Activated naive CD8-positive, alpha-beta T cell treated with anti-CD3 and anti-CD28 coated beads, Interleukin-2, amount 10 ng/mL, durations not matched to agents 7 days and 5 days (primary cell): Measurements from ENCODE around the gene XXYLT1. TPM values are rescaled to one million over a fixed set of nuclear protein-coding genes. Genes with fewer than 3 reads are reported as not detected.

Experiments used
- ATAC-seq: fragments of 150-1000 bp; cut with Tn5 transposase; one replicate; pipeline ENCODE4 v1.10.0; 2021; ENCODE audit warnings: low read depth, moderate library complexity
- POLR2A ChIA-PET: fragments of 350-600 bp; sonication (Branson Sonifier 250); formaldehyde crosslinking; loops from one replicate; lab custom pipeline; 2021; ENCODE audit warnings: antibody characterized with exemption; lab: Charles Lee
- DNase-seq: peaks from one replicate; pipeline ENCODE4 v3.0.0; 2021
- H3K27ac Mint-ChIP-seq: one replicate; pipeline ENCODE4 v1.8.0; 2022; ENCODE audit warnings: mild to moderate bottlenecking, mixed read lengths
- H3K27me3 Mint-ChIP-seq: one replicate; pipeline ENCODE4 v1.8.0; 2022; ENCODE audit warnings: mild to moderate bottlenecking, moderate library complexity, mixed read lengths
- H3K36me3 Mint-ChIP-seq: one replicate; pipeline ENCODE4 v1.8.0; 2021; ENCODE audit warnings: mild to moderate bottlenecking, mixed read lengths
- H3K4me1 Mint-ChIP-seq: one replicate; pipeline ENCODE4 v1.8.0; 2021; ENCODE audit warnings: mixed read lengths
- H3K4me3 Mint-ChIP-seq: one replicate; pipeline ENCODE4 v1.8.0; 2022; ENCODE audit warnings: mild to moderate bottlenecking, moderate library complexity, mixed read lengths
- H3K9me3 Mint-ChIP-seq: one replicate; pipeline ENCODE4 v1.8.0; 2021; ENCODE audit warnings: mixed read lengths
- total RNA-seq, 2 experiments: library from RNA; stranded (reverse); gene quantifications; one replicate each; pipeline ENCODE4 v1.2.3, GENCODE V29; 2021

The XXYLT1 gene
- total RNA-seq, 2 experiments from 2014 or later: 6.8 to 8.3 TPM

DNA sequence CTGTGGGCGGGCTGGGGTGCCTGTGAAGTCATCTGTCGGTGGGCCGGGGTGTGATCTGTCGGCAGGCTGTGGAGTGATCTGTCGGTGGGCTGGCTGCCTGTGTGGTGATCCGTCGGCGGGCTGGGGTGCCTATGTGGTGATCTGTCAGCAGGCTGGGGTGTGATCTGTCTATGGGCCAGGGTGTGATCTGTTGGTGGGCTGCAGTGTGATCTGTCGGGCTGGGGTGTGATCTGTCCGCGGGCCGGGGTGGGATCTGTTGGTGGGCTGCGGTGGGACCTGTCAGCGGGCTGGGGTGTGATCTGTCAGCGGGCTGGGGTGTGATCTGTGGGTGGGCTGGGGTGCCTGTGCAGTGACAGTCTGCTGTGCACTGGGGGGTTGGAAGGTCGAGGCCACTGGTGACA lies 204.5 kb downstream of the XXYLT1 start:
- POLR2A ChIA-PET: no interaction called here
- DNase-seq: no peak
- peaks cover 2% of the 10 kb centered on the region for H3K4me1 Mint-ChIP-seq
- no peak for ATAC-seq
- peaks cover 11% of the 10 kb centered on the region for H3K36me3 Mint-ChIP-seq
- no peak overlapping the region for H3K4me3 Mint-ChIP-seq
- peaks cover 1% of the 10 kb centered on the region for H3K9me3 Mint-ChIP-seq
- H3K27me3 Mint-ChIP-seq: no peaks in the 10 kb centered on the region
- no peak overlapping the region for H3K27ac Mint-ChIP-seq

DNA sequence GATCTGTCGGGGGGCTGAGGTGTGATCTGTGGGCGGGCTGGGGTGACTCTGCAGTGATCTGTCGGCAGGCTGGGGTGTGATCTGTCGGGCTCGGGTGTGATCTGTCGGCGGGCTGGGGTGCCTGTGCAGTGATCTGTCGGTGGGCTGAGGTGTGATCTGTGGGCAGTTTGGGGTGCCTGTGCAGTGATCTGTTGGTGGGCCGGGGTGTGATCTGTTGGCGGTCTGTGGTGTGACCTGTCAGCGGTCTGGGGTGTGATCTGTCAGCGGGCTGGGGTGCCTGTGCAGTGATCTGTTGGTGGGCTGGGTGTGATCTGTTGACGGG lies 205.1 kb downstream of the XXYLT1 start:
- ATAC-seq (no peak), DNase-seq (no peak)
- POLR2A ChIA-PET: no interaction called here
- Mint-ChIP-seq H3K36me3 (peaks cover 11% of the 10 kb centered on the region), H3K27ac (no peak overlapping the region), H3K4me3 (no peak overlapping the region), H3K9me3 (peaks cover 1% of the 10 kb centered on the region), H3K4me1 (peaks cover 2% of the 10 kb centered on the region), H3K27me3 (no peaks in the 10 kb centered on the region)

DNA sequence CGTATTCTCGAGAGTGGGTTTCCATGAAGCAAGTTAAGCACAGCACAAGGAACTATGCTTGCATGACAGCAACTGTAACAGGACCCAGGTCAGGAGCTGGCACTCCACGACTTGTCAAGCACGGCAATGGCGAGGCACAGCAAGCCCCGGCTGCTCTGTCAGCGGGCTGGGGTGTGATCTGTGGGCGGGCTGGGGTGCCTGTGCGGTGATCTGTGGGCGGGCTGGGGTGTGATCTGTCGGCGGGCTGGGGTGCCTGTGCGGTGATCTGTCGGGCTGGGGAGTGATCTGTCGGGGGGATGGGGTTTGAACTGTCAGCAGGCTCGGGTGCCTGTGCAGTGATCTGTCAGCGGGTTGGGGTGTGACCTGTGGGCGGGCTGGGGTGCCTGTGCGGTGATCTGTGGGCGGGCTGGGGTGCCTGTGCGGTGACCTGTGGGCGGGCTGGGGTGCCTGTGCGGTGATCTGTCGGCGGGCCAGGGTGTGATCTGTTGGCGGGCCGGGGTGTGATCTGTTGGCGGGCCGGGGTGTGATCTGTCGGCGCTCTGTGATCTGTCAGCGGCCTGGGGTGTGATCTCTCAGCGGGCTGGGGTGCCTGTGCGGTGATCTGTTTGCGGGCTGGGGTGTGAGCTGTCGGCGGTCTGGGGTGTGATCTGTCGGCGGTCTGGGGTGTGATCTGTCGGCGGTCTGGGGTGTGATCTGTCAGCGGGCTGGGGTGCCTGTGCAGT lies 205.7 kb downstream of the XXYLT1 start:
- Mint-ChIP-seq H3K27ac (no peak overlapping the region), H3K4me1 (peaks cover 2% of the 10 kb centered on the region), H3K9me3 (peaks cover 1% of the 10 kb centered on the region), H3K27me3 (no peaks in the 10 kb centered on the region), H3K36me3 (peaks cover 11% of the 10 kb centered on the region), H3K4me3 (no peak overlapping the region)
- no peak for ATAC-seq
- POLR2A ChIA-PET: no interaction called here
- no peak for DNase-seq

DNA sequence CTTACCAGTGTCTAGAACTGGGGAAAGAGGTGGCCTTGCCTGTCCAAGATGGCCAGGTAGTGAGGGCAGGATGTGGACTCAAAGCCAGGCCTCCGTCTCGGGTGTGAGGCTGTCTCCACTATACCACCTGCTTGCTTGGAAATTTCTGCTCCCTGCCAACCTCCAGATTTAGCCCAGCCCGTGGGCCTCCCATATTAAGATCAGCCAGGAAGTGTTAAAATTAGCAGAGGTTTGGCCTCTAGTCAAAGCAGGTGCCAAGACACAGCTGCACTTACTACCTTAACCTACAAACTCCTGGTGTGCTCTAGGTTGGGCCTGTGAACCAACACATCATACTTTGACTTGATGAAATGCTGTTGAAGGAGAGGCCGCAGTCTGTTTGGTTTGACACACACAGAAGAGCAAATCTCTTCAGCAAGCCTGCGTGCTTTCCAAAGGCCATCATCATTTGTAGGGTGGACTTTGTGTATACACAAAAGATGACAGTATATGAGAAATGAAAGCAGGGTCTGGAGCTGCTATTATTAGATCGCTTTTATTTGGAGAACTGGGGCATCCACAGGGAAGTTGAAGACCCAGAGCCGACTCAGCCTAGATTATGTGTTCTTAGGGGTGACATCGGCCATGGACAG lies 206.5 kb downstream of the XXYLT1 start:
- ATAC-seq (no peak), DNase-seq (no peak)
- POLR2A ChIA-PET: no interaction called here

DNA sequence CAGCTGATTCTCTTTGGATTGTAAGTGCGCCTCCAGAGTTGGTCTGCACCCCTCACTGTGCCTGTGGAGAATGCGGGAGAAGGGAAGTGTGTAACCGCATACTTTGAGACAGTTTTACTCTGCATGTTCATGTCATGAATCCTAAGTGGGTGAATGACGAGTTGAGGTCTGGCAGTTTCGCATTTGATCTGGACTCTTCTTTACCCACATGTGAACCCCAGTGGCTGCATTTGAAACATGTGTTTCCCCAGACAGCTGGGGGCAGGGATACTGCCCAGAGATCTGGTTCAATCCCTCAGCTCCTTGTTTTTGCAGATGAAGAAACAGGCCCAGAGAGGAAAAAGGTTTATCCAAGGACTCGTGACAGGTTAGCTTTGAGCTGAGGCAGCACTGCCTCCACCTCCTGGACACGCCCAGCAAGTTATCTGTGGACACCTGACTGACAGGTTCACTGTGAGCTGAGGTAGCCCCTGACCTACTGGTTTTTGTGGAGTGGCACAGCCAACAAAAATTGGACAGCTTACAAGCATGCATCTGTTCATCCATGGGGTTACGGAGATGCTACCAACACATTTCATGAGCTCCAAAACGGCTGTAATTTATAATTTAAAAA lies 207.3 kb downstream of the XXYLT1 start:
- Mint-ChIP-seq H3K27ac (no peak overlapping the region), H3K27me3 (no peaks in the 10 kb centered on the region), H3K4me1 (peaks cover 2% of the 10 kb centered on the region), H3K36me3 (peaks cover 11% of the 10 kb centered on the region), H3K9me3 (peaks cover 1% of the 10 kb centered on the region), H3K4me3 (no peak overlapping the region)
- ATAC-seq (no peak), DNase-seq (no peak)
- POLR2A ChIA-PET: no interaction called here

More for the DNA sequence above, 206.5 kb downstream of the XXYLT1 start:
- H3K27me3 Mint-ChIP-seq: no peaks in the 10 kb centered on the region
- H3K4me3 Mint-ChIP-seq: no peak overlapping the region
- H3K4me1 Mint-ChIP-seq: peaks cover 2% of the 10 kb centered on the region
- no peak overlapping the region for H3K27ac Mint-ChIP-seq
- H3K36me3 Mint-ChIP-seq: peaks cover 11% of the 10 kb centered on the region
- peaks cover 1% of the 10 kb centered on the region for H3K9me3 Mint-ChIP-seq

DNA sequence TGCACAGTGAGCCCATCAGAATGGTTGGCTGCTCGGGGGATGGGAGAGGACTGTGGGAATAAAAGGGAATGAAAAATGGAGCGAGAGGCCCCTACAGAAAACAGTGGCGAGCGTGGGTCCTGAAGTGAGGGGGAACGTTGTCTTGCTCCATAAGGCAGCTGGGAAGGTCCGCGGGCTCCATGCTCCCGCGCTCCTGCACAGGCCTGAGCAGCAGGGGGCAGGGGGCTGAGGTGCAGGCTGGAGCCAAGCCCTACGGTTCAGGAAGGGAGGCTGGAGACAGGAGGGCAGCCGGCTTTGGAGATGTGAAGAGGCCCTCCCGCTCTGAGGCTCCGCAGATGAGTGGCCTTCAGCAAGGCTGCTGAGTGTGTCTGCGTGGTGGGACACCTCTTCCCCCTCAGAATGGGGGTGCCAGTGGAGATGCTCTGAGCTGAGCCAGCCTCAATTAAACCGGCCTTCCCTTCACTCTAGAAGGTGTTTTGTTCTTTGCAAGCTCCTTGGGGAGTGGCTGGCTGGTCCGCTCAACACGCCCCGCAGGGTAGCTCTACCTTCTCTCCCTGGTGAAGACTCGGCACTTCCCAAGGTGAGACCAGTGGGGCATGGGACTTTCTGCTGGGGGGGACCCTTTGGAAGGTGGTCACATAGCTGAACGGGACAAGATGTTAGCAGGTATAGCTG lies 208.0 kb downstream of the XXYLT1 start:
- DNase-seq: no peak

DNA sequence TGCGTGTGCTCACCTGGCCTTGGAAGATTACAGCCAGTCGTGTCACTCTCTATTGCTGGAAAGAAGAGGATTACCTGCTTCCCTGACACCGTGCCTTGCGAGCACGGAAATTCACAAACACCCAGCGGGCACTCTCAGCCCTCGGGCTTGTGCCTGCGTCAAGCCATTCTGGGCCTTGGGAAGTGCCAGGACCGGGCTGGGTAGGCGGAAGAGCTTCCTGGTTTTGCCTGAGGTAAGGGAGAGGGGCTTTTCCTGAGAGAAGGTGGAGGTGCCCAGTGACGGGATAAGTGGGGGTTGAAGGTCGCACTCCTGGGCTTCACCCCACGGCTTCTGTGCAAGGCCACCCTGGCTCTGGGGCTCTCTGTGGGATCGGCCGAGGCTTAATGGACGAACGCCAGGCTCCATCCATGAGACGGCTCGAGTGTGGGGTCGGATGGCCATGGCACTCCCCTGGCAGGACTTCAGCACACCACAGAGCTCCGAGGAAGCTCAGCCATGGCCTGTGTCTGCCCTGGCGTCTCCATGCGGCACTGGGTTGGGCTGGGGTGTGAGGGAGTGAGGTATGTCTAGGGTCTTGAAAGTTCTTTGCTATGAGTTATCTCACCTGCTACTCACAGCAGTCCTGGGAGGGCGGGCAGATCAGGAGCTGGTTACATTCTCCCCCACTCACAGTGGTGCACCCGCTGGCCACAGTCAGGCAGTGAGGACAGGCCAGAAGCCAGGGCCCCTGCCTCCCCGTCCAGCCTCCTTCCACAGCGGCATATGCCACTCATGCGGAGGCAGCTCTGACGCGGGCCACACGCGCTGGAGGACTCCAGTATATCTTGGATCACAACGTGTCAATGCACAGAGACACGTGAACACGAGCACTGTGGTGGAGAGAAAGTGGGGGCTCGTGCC lies 209.0 kb downstream of the XXYLT1 start:
- ATAC-seq: no peak

More for the DNA sequence above, 208.0 kb downstream of the XXYLT1 start:
- POLR2A ChIA-PET: no interaction called here
- H3K36me3 Mint-ChIP-seq: peaks cover 11% of the 10 kb centered on the region
- peaks cover 2% of the 10 kb centered on the region for H3K4me1 Mint-ChIP-seq
- no peak for ATAC-seq
- H3K27me3 Mint-ChIP-seq: no peaks in the 10 kb centered on the region
- H3K4me3 Mint-ChIP-seq: no peak overlapping the region
- H3K9me3 Mint-ChIP-seq: peaks cover 1% of the 10 kb centered on the region
- H3K27ac Mint-ChIP-seq: no peak overlapping the region

DNA sequence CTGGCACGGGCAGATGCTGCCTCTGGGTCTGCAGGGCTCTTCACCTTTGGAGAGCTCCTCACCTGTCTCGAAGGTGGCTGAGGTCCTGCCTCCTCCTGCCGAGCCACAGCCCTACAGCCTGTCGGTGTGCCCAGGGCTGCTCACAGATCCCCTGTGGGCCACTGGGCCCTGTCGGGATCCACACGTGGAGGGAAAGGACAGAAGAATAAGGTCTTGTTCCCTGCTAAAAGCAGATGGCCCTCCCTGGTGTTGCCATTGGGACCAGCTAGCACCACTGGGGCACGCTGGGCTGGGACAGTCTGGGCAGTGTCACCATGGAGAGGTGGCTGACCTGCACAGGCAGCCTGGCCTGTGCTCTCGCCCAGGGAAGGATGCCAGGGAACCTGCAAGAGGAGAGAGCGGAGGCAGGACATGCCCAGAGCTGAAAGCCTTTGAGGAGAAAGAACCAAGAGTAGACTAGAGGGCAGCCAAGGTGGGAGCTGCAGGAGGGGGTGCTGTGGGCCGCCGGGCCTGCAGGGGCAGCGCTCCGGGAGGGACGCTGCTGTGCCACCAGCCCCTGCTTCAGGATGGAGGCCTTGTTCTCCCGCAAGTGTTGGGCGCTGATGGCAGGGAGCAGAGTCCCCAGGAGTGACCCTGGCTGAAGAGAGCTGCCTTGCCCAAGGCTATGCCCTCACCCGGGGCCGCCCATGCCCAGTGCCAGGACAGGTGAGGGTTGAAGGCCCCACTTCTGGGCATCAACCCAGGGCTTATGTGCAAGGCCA lies 210.2 kb downstream of the XXYLT1 start:
- no peak overlapping the region for H3K27ac Mint-ChIP-seq
- POLR2A ChIA-PET: no interaction called here
- peaks cover 2% of the 10 kb centered on the region for H3K4me1 Mint-ChIP-seq
- H3K9me3 Mint-ChIP-seq: no peaks in the 10 kb centered on the region
- no peak for DNase-seq
- H3K36me3 Mint-ChIP-seq: no peaks in the 10 kb centered on the region
- no peaks in the 10 kb centered on the region for H3K27me3 Mint-ChIP-seq
- no peak overlapping the region for H3K4me3 Mint-ChIP-seq
- no peak for ATAC-seq

More for the DNA sequence above, 209.0 kb downstream of the XXYLT1 start:
- Mint-ChIP-seq H3K36me3 (peaks cover 8% of the 10 kb centered on the region), H3K27ac (no peak overlapping the region), H3K9me3 (peaks cover 1% of the 10 kb centered on the region), H3K4me1 (peaks cover 2% of the 10 kb centered on the region), H3K27me3 (no peaks in the 10 kb centered on the region), H3K4me3 (no peak overlapping the region)
- POLR2A ChIA-PET: no interaction called here
- no peak for DNase-seq

DNA sequence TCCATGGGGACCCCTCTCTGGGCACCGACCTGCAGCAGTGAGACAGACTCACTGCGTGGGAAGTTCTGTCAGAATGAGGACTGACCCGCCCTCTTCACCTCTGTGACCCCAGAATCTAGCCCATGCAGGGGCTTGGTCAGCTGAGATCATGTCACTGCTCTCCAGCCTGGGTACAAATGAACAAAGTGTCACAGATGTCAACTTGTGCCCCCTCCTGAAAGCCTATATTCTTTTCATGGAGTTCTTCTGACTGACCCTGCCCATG lies 210.8 kb downstream of the XXYLT1 start:
- no peaks in the 10 kb centered on the region for H3K9me3 Mint-ChIP-seq
- peaks cover 2% of the 10 kb centered on the region for H3K4me1 Mint-ChIP-seq
- H3K4me3 Mint-ChIP-seq: no peak overlapping the region
- H3K27ac Mint-ChIP-seq: no peak overlapping the region
- DNase-seq: no peak
- POLR2A ChIA-PET: no interaction called here
- ATAC-seq: no peak
- H3K36me3 Mint-ChIP-seq: no peaks in the 10 kb centered on the region
- H3K27me3 Mint-ChIP-seq: no peaks in the 10 kb centered on the region

DNA sequence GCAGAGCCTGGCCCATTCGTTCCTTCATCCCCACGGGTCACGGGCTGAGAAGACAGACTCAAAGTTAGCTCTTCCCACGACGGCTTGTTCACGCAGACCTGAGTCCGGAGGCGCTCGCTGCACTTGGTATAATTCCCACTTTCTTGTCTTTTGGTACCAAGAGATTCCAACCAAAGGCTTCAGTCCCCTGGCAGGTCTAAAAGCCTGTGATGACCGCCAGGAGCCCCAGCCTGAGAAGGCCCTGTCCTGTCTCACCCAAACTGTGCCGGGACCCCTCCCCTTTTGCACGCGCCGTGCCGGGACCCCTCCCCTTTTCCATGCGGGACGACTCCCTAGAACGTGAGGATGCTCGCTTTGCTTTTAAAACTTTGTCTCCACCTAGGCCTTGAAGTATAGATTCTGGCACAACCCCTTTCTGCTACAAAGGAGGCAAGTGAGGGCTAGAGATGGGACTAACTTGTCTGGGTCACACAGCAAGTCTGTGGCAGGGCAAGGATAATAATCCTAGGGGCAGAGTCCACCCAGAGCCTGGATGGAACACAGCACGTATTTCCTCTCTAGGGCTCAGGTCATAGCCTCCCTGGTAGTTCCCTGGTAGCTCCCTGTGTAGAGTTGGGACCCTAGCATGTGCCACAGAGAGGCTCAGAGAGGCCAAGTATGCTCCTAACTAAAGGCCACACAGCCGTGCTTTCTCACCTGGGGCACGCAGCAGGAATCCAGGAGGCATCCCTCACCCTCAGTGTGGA lies 211.3 kb downstream of the XXYLT1 start:
- Mint-ChIP-seq H3K36me3 (no peaks in the 10 kb centered on the region), H3K4me1 (peaks cover 2% of the 10 kb centered on the region), H3K27ac (no peak overlapping the region), H3K9me3 (no peaks in the 10 kb centered on the region), H3K27me3 (no peaks in the 10 kb centered on the region), H3K4me3 (no peak overlapping the region)
- POLR2A ChIA-PET: no interaction called here
- DNase-seq: no peak
- ATAC-seq: no peak

DNA sequence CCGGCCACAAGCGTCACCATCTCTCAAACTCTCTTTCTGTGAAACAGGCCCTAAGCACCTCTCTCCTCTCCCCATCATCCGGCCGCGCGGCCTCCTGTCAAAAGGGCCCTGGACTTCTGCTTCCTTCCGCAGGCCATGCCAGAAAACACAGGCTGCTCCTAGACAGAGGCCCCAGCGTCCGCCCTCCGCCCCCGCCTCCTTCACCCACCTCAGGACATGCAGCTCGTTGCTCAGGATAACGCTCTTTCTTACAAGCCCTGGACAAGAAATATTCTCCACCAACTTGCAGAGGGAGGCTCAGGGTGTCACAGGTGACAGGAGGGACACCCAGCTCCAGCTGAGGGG lies 212.0 kb downstream of the XXYLT1 start:
- H3K4me1 Mint-ChIP-seq: peaks cover 2% of the 10 kb centered on the region
- H3K36me3 Mint-ChIP-seq: no peaks in the 10 kb centered on the region
- H3K4me3 Mint-ChIP-seq: no peak overlapping the region
- no peaks in the 10 kb centered on the region for H3K9me3 Mint-ChIP-seq
- POLR2A ChIA-PET: no interaction called here
- ATAC-seq: no peak
- no peaks in the 10 kb centered on the region for H3K27me3 Mint-ChIP-seq
- no peak overlapping the region for H3K27ac Mint-ChIP-seq
- no peak for DNase-seq

DNA sequence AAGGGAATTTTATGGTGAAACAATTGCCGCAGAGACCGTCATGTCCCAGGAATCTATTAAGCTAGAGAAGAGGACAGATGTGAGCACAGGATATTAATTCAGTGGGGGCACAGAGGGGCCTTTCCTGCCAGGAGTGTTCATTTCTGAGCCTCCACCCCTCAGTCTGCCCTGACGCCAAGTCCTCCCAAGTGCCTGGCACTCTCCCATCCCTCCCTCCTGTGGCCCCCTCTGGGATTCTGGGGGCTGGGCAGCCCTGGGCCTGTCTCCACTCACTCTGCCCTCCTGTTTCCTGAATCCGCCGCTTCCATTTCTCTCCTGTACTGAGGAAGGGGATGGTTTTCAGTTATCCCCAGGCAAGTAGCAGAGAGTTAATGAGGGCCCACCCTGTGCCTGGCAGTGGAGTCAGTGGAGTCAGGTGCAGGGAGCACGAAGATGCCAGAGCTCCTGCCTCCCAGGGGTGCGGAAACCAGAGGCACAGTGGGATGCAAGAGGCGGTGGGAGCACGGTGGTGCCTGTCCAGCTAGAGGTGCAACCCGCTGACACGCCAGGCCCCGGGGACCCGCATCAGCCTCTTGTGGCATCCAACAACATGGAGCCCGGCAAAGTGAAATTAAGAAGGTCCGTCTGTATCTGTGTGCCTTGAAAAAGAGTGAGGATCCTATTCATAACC lies 212.5 kb downstream of the XXYLT1 start:
- Mint-ChIP-seq H3K4me1 (no peaks in the 10 kb centered on the region), H3K27me3 (peaks cover under 1% of the 10 kb centered on the region), H3K36me3 (no peaks in the 10 kb centered on the region), H3K27ac (no peak overlapping the region), H3K4me3 (no peak overlapping the region), H3K9me3 (no peaks in the 10 kb centered on the region)
- ATAC-seq: no peak
- POLR2A ChIA-PET: no interaction called here
- no peak for DNase-seq
